ENCODE measurements around the gene TMEM30B.

The TMEM30B gene

GRCh38 chr14:61277784-61278183 lies 3.4 kb downstream of the TMEM30B start:
- Histone ChIP-seq H4K91ac (ENCODE audit: low read depth, low read length) (no peak overlapping the region), H3K4ac (ENCODE audit: low read depth, low read length) (no peak overlapping the region), H3K4me1 (ENCODE audit: control insufficient read depth in 1 of 2, insufficient read depth in 2 of 2, low read length in 2 of 2) (peaks cover 4 to 9% of the 10 kb centered on the region in 2 experiments), H2AFZ (ENCODE audit: insufficient read depth, low read length, poor library complexity) (no peak overlapping the region), H3K27me3 (ENCODE audit: insufficient read depth, low read length) (no peaks in the 10 kb centered on the region), H4K8ac (ENCODE audit: low read depth, low read length) (no peak overlapping the region), H2BK12ac (ENCODE audit: low read length) (no peak overlapping the region), H2BK5ac (ENCODE audit: low read depth, low read length, poor library complexity) (no peak overlapping the region), H3K18ac (ENCODE audit: low read length) (no peak overlapping the region), H2AK5ac (ENCODE audit: low read length) (no peak overlapping the region), H3K27ac (ENCODE audit: low read depth, low read length) (no peak overlapping the region), H2BK120ac (ENCODE audit: insufficient read depth, low read length, poor library complexity) (no peak overlapping the region), H3K9me3 (ENCODE audit: insufficient read depth, low read depth, low read length) (peaks cover 8% of the 10 kb centered on the region), H3K36me3 (ENCODE audit: control insufficient read depth in 1 of 2, insufficient read depth in 2 of 2, low read length in 2 of 2) (no peaks in the 10 kb centered on the region), H4K12ac (ENCODE audit: low read depth, low read length) (no peak overlapping the region), H3K79me2 (ENCODE audit: control insufficient read depth, insufficient read depth, low read length, poor library complexity) (peaks cover 4% of the 10 kb centered on the region), H3K23ac (ENCODE audit: low read length) (no peak overlapping the region), H3K4me3 (ENCODE audit: low read depth, low read length) (no peak overlapping the region), H3K4me2 (ENCODE audit: low read length) (no peak overlapping the region), H3K9ac (ENCODE audit: low read length) (no peak overlapping the region), H3K14ac (ENCODE audit: low read length) (no peak overlapping the region), H3K79me1 (ENCODE audit: low read length) (peaks cover 9% of the 10 kb centered on the region)
- no peak for DNase-seq
- no CpG with 5 or more reads among the region's 4 CpGs for WGBS (ENCODE audit: extremely low coverage, insufficient coverage, insufficient read length)

- Histone ChIP-seq H3K36me3 (ENCODE audit: control insufficient read depth in 1 of 2, insufficient read depth in 2 of 2, low read length in 2 of 2) (no peaks in the 10 kb centered on the region), H3K79me1 (ENCODE audit: low read length) (peaks cover 9% of the 10 kb centered on the region), H3K4me3 (ENCODE audit: low read depth, low read length) (no peak overlapping the region), H3K9me3 (ENCODE audit: insufficient read depth, low read depth, low read length) (peaks cover 8% of the 10 kb centered on the region), H3K9ac (ENCODE audit: low read length) (no peak overlapping the region), H3K23ac (ENCODE audit: low read length) (no peak overlapping the region), H2AK5ac (ENCODE audit: low read length) (no peak overlapping the region), H3K27ac (ENCODE audit: low read depth, low read length) (no peak overlapping the region), H2BK5ac (ENCODE audit: low read depth, low read length, poor library complexity) (no peak overlapping the region), H2BK120ac (ENCODE audit: insufficient read depth, low read length, poor library complexity) (no peak overlapping the region), H3K4me1 (ENCODE audit: control insufficient read depth in 1 of 2, insufficient read depth in 2 of 2, low read length in 2 of 2) (peaks cover 4 to 9% of the 10 kb centered on the region in 2 experiments), H2AFZ (ENCODE audit: insufficient read depth, low read length, poor library complexity) (no peak overlapping the region), H3K4ac (ENCODE audit: low read depth, low read length) (no peak overlapping the region), H2BK12ac (ENCODE audit: low read length) (no peak overlapping the region), H3K14ac (ENCODE audit: low read length) (no peak overlapping the region), H4K8ac (ENCODE audit: low read depth, low read length) (no peak overlapping the region), H3K27me3 (ENCODE audit: insufficient read depth, low read length) (no peaks in the 10 kb centered on the region), H4K91ac (ENCODE audit: low read depth, low read length) (no peak overlapping the region), H4K12ac (ENCODE audit: low read depth, low read length) (no peak overlapping the region), H3K18ac (ENCODE audit: low read length) (no peak overlapping the region), H3K4me2 (ENCODE audit: low read length) (no peak overlapping the region), H3K79me2 (ENCODE audit: control insufficient read depth, insufficient read depth, low read length, poor library complexity) (peaks cover 4% of the 10 kb centered on the region)
- DNase-seq, result no peak
- WGBS (ENCODE audit: extremely low coverage, insufficient coverage, insufficient read length), result no CpG with 5 or more reads among the region's 1 CpG
Measured at GRCh38 chr14:61277232-61277631, 3.9 kb downstream of the TMEM30B start.

GRCh38 chr14:61271552-61271951 lies 9.6 kb downstream of the TMEM30B start:
- H2AFZ ChIP-seq (ENCODE audit: insufficient read depth, low read length, poor library complexity), result no peak overlapping the region
- no peak overlapping the region for H4K8ac ChIP-seq (ENCODE audit: low read depth, low read length)
- H3K9me3 ChIP-seq (ENCODE audit: insufficient read depth, low read depth, low read length), result no peaks in the 10 kb centered on the region
- peaks cover 2% of the 10 kb centered on the region for H3K79me1 ChIP-seq (ENCODE audit: low read length)
- no peak overlapping the region for H3K18ac ChIP-seq (ENCODE audit: low read length)
- H2AK5ac ChIP-seq (ENCODE audit: low read length), result no peak overlapping the region
- H3K4ac ChIP-seq (ENCODE audit: low read depth, low read length), result no peak overlapping the region
- H2BK120ac ChIP-seq (ENCODE audit: insufficient read depth, low read length, poor library complexity), result no peak overlapping the region
- H3K4me1 ChIP-seq (ENCODE audit: control insufficient read depth in 1 of 2, insufficient read depth in 2 of 2, low read length in 2 of 2), result no peaks in the 10 kb centered on the region
- H3K4me2 ChIP-seq (ENCODE audit: low read length), result no peak overlapping the region
- no peak overlapping the region for H4K91ac ChIP-seq (ENCODE audit: low read depth, low read length)
- H2BK5ac ChIP-seq (ENCODE audit: low read depth, low read length, poor library complexity), result no peak overlapping the region
- no CpG with 5 or more reads among the region's 2 CpGs for WGBS (ENCODE audit: extremely low coverage, insufficient coverage, insufficient read length)
- H3K23ac ChIP-seq (ENCODE audit: low read length), result no peak overlapping the region
- H3K27me3 ChIP-seq (ENCODE audit: insufficient read depth, low read length), result no peaks in the 10 kb centered on the region
- H3K14ac ChIP-seq (ENCODE audit: low read length), result no peak overlapping the region
- H3K9ac ChIP-seq (ENCODE audit: low read length), result no peak overlapping the region
- no peak overlapping the region for H3K4me3 ChIP-seq (ENCODE audit: low read depth, low read length)
- no peaks in the 10 kb centered on the region for H3K36me3 ChIP-seq (ENCODE audit: control insufficient read depth in 1 of 2, insufficient read depth in 2 of 2, low read length in 2 of 2)
- no peak overlapping the region for H3K27ac ChIP-seq (ENCODE audit: low read depth, low read length)
- H4K12ac ChIP-seq (ENCODE audit: low read depth, low read length), result no peak overlapping the region
- H3K79me2 ChIP-seq (ENCODE audit: control insufficient read depth, insufficient read depth, low read length, poor library complexity), result no peaks in the 10 kb centered on the region
- no peak overlapping the region for H2BK12ac ChIP-seq (ENCODE audit: low read length)
- DNase-seq, result no peak

GRCh38 chr14:61270714-61271113 lies 10.4 kb downstream of the TMEM30B start:
- no peak overlapping the region for H3K4me2 ChIP-seq (ENCODE audit: low read length)
- no CpG with 5 or more reads among the region's 4 CpGs for WGBS (ENCODE audit: extremely low coverage, insufficient coverage, insufficient read length)
- no peak overlapping the region for H3K9ac ChIP-seq (ENCODE audit: low read length)
- no peak overlapping the region for H2BK120ac ChIP-seq (ENCODE audit: insufficient read depth, low read length, poor library complexity)
- no peaks in the 10 kb centered on the region for H3K36me3 ChIP-seq (ENCODE audit: control insufficient read depth in 1 of 2, insufficient read depth in 2 of 2, low read length in 2 of 2)
- H4K91ac ChIP-seq (ENCODE audit: low read depth, low read length), result no peak overlapping the region
- H3K23ac ChIP-seq (ENCODE audit: low read length), result no peak overlapping the region
- H3K27me3 ChIP-seq (ENCODE audit: insufficient read depth, low read length), result no peaks in the 10 kb centered on the region
- no peak overlapping the region for H2AK5ac ChIP-seq (ENCODE audit: low read length)
- DNase-seq, result no peak
- no peaks in the 10 kb centered on the region for H3K9me3 ChIP-seq (ENCODE audit: insufficient read depth, low read depth, low read length)
- no peaks in the 10 kb centered on the region for H3K79me2 ChIP-seq (ENCODE audit: control insufficient read depth, insufficient read depth, low read length, poor library complexity)
- no peak overlapping the region for H3K27ac ChIP-seq (ENCODE audit: low read depth, low read length)
- H4K12ac ChIP-seq (ENCODE audit: low read depth, low read length), result no peak overlapping the region
- no peak overlapping the region for H4K8ac ChIP-seq (ENCODE audit: low read depth, low read length)
- H3K14ac ChIP-seq (ENCODE audit: low read length), result no peak overlapping the region
- H2BK12ac ChIP-seq (ENCODE audit: low read length), result no peak overlapping the region
- no peak overlapping the region for H3K4me3 ChIP-seq (ENCODE audit: low read depth, low read length)
- H3K4ac ChIP-seq (ENCODE audit: low read depth, low read length), result no peak overlapping the region
- H3K18ac ChIP-seq (ENCODE audit: low read length), result no peak overlapping the region
- H2AFZ ChIP-seq (ENCODE audit: insufficient read depth, low read length, poor library complexity), result no peak overlapping the region
- H3K4me1 ChIP-seq (ENCODE audit: control insufficient read depth in 1 of 2, insufficient read depth in 2 of 2, low read length in 2 of 2), result no peaks in the 10 kb centered on the region
- no peak overlapping the region for H2BK5ac ChIP-seq (ENCODE audit: low read depth, low read length, poor library complexity)
- H3K79me1 ChIP-seq (ENCODE audit: low read length), result peaks cover 2% of the 10 kb centered on the region
